GM23248 (cell line): ENCODE data around the gene SOX18. TPM values are rescaled to one million over a fixed set of nuclear protein-coding genes. Genes with fewer than 3 reads are reported as not detected.

Experiments used
- DNase-seq: peaks from one replicate; pipeline ENCODE4 v3.0.0-alpha.2; 2015
- H2AFZ ChIP-seq: fragments of 200-600 bp; sonication (generic); 2 replicates; pipeline ENCODE4 v1.6.1; 2016; ENCODE audit warnings: antibody characterized with exemption
- H3F3A ChIP-seq: fragments of 200-600 bp; sonication (generic); 2 replicates; pipeline ENCODE4 v1.6.1; 2016; ENCODE audit warnings: mild to moderate bottlenecking, antibody characterized with exemption, mixed run types; ENCODE audit not compliant: insufficient read depth
- H3K27ac ChIP-seq: fragments of 200-600 bp; sonication (generic); 2 replicates; pipeline ENCODE4 v1.5.1; 2016; ENCODE audit warnings: mild to moderate bottlenecking
- H3K27me3 ChIP-seq: fragments of 200-600 bp; sonication (generic); replicated peaks from 2 replicates; pipeline ENCODE4 v1.6.1; 2016; ENCODE audit warnings: mild to moderate bottlenecking; ENCODE audit not compliant: insufficient read depth
- H3K36me3 ChIP-seq: fragments of 200-600 bp; sonication (generic); 2 replicates; pipeline ENCODE4 v1.6.1; 2016; ENCODE audit warnings: low read depth, mild to moderate bottlenecking
- H3K4me1 ChIP-seq: fragments of 200-600 bp; sonication (generic); 2 replicates; pipeline ENCODE4 v1.6.1; 2016; ENCODE audit warnings: mild to moderate bottlenecking; ENCODE audit not compliant: insufficient read depth
- H3K4me2 ChIP-seq: fragments of 200-600 bp; sonication (generic); one replicate; pipeline ENCODE4 v1.6.1; 2016; ENCODE audit warnings: mild to moderate bottlenecking; ENCODE audit not compliant: unreplicated experiment
- H3K4me3 ChIP-seq: fragments of 200-600 bp; sonication (generic); 2 replicates; pipeline ENCODE4 v1.5.1; 2016; ENCODE audit warnings: mild to moderate bottlenecking
- H3K79me2 ChIP-seq: fragments of 200-600 bp; sonication (generic); 2 replicates; pipeline ENCODE4 v1.6.1; 2016; ENCODE audit warnings: mild to moderate bottlenecking; ENCODE audit not compliant: insufficient read depth
- H3K9ac ChIP-seq: fragments of 200-600 bp; sonication (generic); 2 replicates; pipeline ENCODE4 v1.6.1; 2016; ENCODE audit warnings: mild to moderate bottlenecking
- H3K9me2 ChIP-seq: fragments of 200-600 bp; sonication (generic); 2 replicates; pipeline ENCODE4 v1.6.1; 2016; ENCODE audit warnings: mixed run types, mild to moderate bottlenecking, moderate library complexity; ENCODE audit not compliant: insufficient read depth
- H3K9me3 ChIP-seq: fragments of 200-600 bp; sonication (generic); one replicate; pipeline ENCODE4 v1.6.1; 2017; ENCODE audit warnings: low read depth
- H4K20me1 ChIP-seq: fragments of 200-600 bp; sonication (generic); 2 replicates; pipeline ENCODE4 v1.6.0; 2016; ENCODE audit not compliant: insufficient read depth
- EZH2 ChIP-seq: fragments of 200-600 bp; sonication (generic); IDR thresholded peaks from 2 replicates; pipeline ENCODE4 v1.6.1; 2018; ENCODE audit warnings: antibody characterized with exemption, mild to moderate bottlenecking; ENCODE audit not compliant: insufficient read depth, poor library complexity, severe bottlenecking
- EZH2phosphoT487 ChIP-seq: fragments of 200-600 bp; sonication (generic); IDR thresholded peaks from 2 replicates; pipeline ENCODE4 v1.6.1; 2018; ENCODE audit warnings: antibody characterized with exemption, moderate library complexity, mild to moderate bottlenecking, low read depth; ENCODE audit not compliant: insufficient read depth
- WGBS, 2 experiments: methylation state at CpG; one replicate each; pipeline ENCODE4 v1.1.6; 2015 to 2017; ENCODE audit warnings: low lambda C conversion rate in 2 of 2, low coverage in 1 of 2; ENCODE audit errors: missing lambda C conversion rate in 2 of 2; 5-methylcytosine and 5-hydroxymethylcytosine counted together
- in situ Hi-C: fragments of 300-500 bp; cut with MboI; formaldehyde crosslinking; loops from 2 replicates; pipeline ENCODE4 v1.15.0; 2020
- polyA plus RNA-seq: library from polyadenylated mRNA; unstranded; fragments of >200 nt; fragmentation: Nextera tagmentation; extraction: Ambion mirVana; gene quantifications from 2 replicates; pipeline ENCODE4 v1.2.1, GENCODE V29; 2016
- total RNA-seq: library from RNA; depleted of rRNA; stranded (reverse); fragments of >200 nt; shearing (Covaris generic); gene quantifications from 2 replicates; pipeline ENCODE4 v1.2.3, GENCODE V29; 2014

SOX18 gene
- total and polyA plus RNA-seq, 2 experiments from 2014 or later = not detected

GRCh38 chr20:64077094-64077493 is 27.7 kb upstream of the SOX18 start:
- Histone ChIP-seq H3K9ac (no peak overlapping the region), H3K4me3 (no peak overlapping the region), H3K4me2 (no peak overlapping the region), H3F3A (no peaks in the 10 kb centered on the region), H3K36me3 (no peaks in the 10 kb centered on the region), H3K27ac (no peak overlapping the region), H4K20me1 (no peaks in the 10 kb centered on the region), H3K4me1 (peaks cover 10% of the 10 kb centered on the region), H2AFZ (no peak overlapping the region), H3K79me2 (no peaks in the 10 kb centered on the region), H3K27me3 (no peaks in the 10 kb centered on the region), H3K9me2 (no peaks in the 10 kb centered on the region), H3K9me3 (no peaks in the 10 kb centered on the region)
- DNase-seq = no peak
- in situ Hi-C loops = no loop called here
- TF ChIP-seq EZH2phosphoT487 = no peak
- no peak for TF ChIP-seq EZH2
- whole genome bisulfite sequencing, 2 experiments = 95 to 98% methylated on average over 8 of the region's 8 CpGs

GRCh38 chr20:64076061-64076997 is 26.9 kb upstream of the SOX18 start:
- no peaks in the 10 kb centered on the region for H3K36me3 ChIP-seq
- H2AFZ ChIP-seq = no peak overlapping the region
- H3K79me2 ChIP-seq = no peaks in the 10 kb centered on the region
- DNase-seq = no peak
- no peak overlapping the region for H3K4me2 ChIP-seq
- in situ Hi-C loops = no loop called here
- H4K20me1 ChIP-seq = no peaks in the 10 kb centered on the region
- 91 to 92% methylated on average over 19 to 22 of the region's 22 CpGs for WGBS, 2 experiments
- no peak overlapping the region for H3K27ac ChIP-seq
- no peaks in the 10 kb centered on the region for H3K9me2 ChIP-seq
- no peaks in the 10 kb centered on the region for H3F3A ChIP-seq
- no peaks in the 10 kb centered on the region for H3K9me3 ChIP-seq
- peaks cover 10% of the 10 kb centered on the region for H3K4me1 ChIP-seq
- no peak for TF ChIP-seq EZH2phosphoT487
- TF ChIP-seq EZH2 = no peak
- H3K27me3 ChIP-seq = no peaks in the 10 kb centered on the region
- no peak overlapping the region for H3K9ac ChIP-seq
- H3K4me3 ChIP-seq = no peak overlapping the region

GRCh38 chr20:64075556-64075955 is 26.1 kb upstream of the SOX18 start:
- no peak for TF ChIP-seq EZH2
- TF ChIP-seq EZH2phosphoT487 = no peak
- Histone ChIP-seq H4K20me1 (no peaks in the 10 kb centered on the region), H3K9me3 (no peaks in the 10 kb centered on the region), H3F3A (no peaks in the 10 kb centered on the region), H3K4me3 (no peak overlapping the region), H3K27me3 (no peaks in the 10 kb centered on the region), H2AFZ (no peak overlapping the region), H3K36me3 (no peaks in the 10 kb centered on the region), H3K4me1 (peaks cover 10% of the 10 kb centered on the region), H3K9ac (no peak overlapping the region), H3K27ac (no peak overlapping the region), H3K79me2 (no peaks in the 10 kb centered on the region), H3K9me2 (no peaks in the 10 kb centered on the region), H3K4me2 (no peak overlapping the region)
- no peak for DNase-seq
- in situ Hi-C loops = no loop called here
- 87 to 91% methylated on average over 9 to 12 of the region's 12 CpGs for WGBS, 2 experiments

- WGBS, 2 experiments = 94 to 97% methylated on average over 8 of the region's 8 CpGs
- no peaks in the 10 kb centered on the region for H3F3A ChIP-seq
- no peak overlapping the region for H3K9ac ChIP-seq
- no peak overlapping the region for H3K4me2 ChIP-seq
- no peaks in the 10 kb centered on the region for H4K20me1 ChIP-seq
- TF ChIP-seq EZH2 (no peak), EZH2phosphoT487 (no peak)
- no peak overlapping the region for H3K4me3 ChIP-seq
- peaks cover 10% of the 10 kb centered on the region for H3K4me1 ChIP-seq
- no peak overlapping the region for H3K27ac ChIP-seq
- H3K9me2 ChIP-seq = no peaks in the 10 kb centered on the region
- in situ Hi-C loops = no loop called here
- H3K36me3 ChIP-seq = no peaks in the 10 kb centered on the region
- no peaks in the 10 kb centered on the region for H3K79me2 ChIP-seq
- DNase-seq = no peak
- no peak overlapping the region for H2AFZ ChIP-seq
- H3K27me3 ChIP-seq = no peaks in the 10 kb centered on the region
- no peaks in the 10 kb centered on the region for H3K9me3 ChIP-seq
These were observed 25.5 kb upstream of the SOX18 start for GRCh38 chr20:64074963-64075362.
